Mammary epithelial cell (primary cell): ENCODE measurements around the gene RBM47.

Experiments used
- EZH2 ChIP-seq: IDR thresholded peaks from 2 replicates; pipeline ENCODE4 v1.6.1; 2012; ENCODE audit warnings: low read length, inconsistent platforms, borderline replicate concordance
- TF ChIP-seq, protein P1 (sequence below), 2 donors: IDR thresholded peaks in 1 of 2; conservative IDR thresholded peaks in 1 of 2; 2 replicates each; pipeline ENCODE4 v1.5.1; 2011 to 2012; ENCODE audit warnings: inconsistent platforms in 2 of 2, low read length in 2 of 2, mild to moderate bottlenecking in 2 of 2, control low read depth in 1 of 2, low read depth in 1 of 2; ENCODE audit not compliant: insufficient read depth in 1 of 2; ENCODE audit errors: extremely low read depth in 1 of 2

DNA sequence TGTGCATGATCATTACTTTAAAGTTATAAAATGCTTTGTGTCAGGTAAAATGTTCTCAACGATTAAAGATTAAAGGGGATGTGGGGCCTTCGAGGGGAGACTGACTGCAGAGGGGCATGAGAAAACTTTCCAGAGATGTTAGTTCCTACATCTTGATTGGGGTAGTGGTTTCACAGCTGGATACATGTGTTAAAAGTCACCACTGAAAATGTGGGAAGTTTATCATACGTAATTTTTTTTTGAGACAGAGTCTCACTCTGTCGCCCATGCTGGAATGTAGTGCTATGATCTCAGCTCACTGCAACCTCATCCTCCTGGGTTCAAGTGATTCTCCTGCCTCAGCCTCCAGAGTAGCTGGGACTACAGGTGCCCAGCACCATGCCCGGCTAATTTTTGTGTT lies 79.5 kb downstream of the RBM47 start:
- TF ChIP-seq, protein P1, sequence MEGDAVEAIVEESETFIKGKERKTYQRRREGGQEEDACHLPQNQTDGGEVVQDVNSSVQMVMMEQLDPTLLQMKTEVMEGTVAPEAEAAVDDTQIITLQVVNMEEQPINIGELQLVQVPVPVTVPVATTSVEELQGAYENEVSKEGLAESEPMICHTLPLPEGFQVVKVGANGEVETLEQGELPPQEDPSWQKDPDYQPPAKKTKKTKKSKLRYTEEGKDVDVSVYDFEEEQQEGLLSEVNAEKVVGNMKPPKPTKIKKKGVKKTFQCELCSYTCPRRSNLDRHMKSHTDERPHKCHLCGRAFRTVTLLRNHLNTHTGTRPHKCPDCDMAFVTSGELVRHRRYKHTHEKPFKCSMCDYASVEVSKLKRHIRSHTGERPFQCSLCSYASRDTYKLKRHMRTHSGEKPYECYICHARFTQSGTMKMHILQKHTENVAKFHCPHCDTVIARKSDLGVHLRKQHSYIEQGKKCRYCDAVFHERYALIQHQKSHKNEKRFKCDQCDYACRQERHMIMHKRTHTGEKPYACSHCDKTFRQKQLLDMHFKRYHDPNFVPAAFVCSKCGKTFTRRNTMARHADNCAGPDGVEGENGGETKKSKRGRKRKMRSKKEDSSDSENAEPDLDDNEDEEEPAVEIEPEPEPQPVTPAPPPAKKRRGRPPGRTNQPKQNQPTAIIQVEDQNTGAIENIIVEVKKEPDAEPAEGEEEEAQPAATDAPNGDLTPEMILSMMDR (conservative IDR thresholded peaks at IDR 0.05 in 1 of 2, IDR thresholded peaks at IDR 0.05 in 1 of 2; ENCODE audit: extremely low read depth in 1 of 2, insufficient read depth in 1 of 2, low read depth in 1 of 2, low read length in 2 of 2) = no peak
- TF ChIP-seq EZH2 = no peak
